ENCODE results near the gene MAK. TPM values are rescaled to one million over a fixed set of nuclear protein-coding genes. Genes with fewer than 3 reads are reported as not detected.
"Not testable (repeated sequence)": the region's sequence is repeated elsewhere in the genome, so short reads cannot be mapped to it uniquely, and the experiment has no call there.

Gene MAK, protein sequence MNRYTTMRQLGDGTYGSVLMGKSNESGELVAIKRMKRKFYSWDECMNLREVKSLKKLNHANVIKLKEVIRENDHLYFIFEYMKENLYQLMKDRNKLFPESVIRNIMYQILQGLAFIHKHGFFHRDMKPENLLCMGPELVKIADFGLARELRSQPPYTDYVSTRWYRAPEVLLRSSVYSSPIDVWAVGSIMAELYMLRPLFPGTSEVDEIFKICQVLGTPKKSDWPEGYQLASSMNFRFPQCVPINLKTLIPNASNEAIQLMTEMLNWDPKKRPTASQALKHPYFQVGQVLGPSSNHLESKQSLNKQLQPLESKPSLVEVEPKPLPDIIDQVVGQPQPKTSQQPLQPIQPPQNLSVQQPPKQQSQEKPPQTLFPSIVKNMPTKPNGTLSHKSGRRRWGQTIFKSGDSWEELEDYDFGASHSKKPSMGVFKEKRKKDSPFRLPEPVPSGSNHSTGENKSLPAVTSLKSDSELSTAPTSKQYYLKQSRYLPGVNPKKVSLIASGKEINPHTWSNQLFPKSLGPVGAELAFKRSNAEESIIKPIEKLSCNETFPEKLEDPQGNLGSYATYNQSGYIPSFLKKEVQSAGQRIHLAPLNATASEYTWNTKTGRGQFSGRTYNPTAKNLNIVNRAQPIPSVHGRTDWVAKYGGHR
- under 0.01 TPM in 1 of 2 replicates, not detected in the other for total RNA-seq

- Histone ChIP-seq H3K4me2 (ENCODE audit: insufficient read depth, low read length) (peak within 1 kb of the TSS; percentile 91), H4K20me1 (ENCODE audit: insufficient read depth, low read length) (no peaks in the 10 kb centered on the region), H3K27me3 (ENCODE audit: insufficient read depth, low read length) (peaks cover 37% of the 10 kb centered on the region), H3K79me2 (ENCODE audit: insufficient read depth, low read length) (no peaks in the 10 kb centered on the region), H2AFZ (ENCODE audit: low read length) (peak within 1 kb of the TSS; percentile 70), H3K4me1 (ENCODE audit: insufficient read depth, low read length) (peaks cover 9% of the 10 kb centered on the region), H3K27ac (ENCODE audit: low read depth, low read length) (no peak within 1 kb of the TSS), H3K4me3 (ENCODE audit: insufficient read depth, low read length) (peak within 1 kb of the TSS; percentile 76), H3K9me3 (ENCODE audit: low read depth, low read length) (no peaks in the 10 kb centered on the region), H3K36me3 (ENCODE audit: insufficient read depth, low read length) (no peaks in the 10 kb centered on the region)
- DNase-seq (ENCODE audit: insufficient read length, low spot score, missing footprints) = peak; percentile 96
- no peak for TF ChIP-seq CTCF (IDR thresholded peaks at IDR 0.05; ENCODE audit: extremely low read depth, low read depth, low read length)
Measured at GRCh38 chr6:10837995-10838793, at the start of gene MAK. MAK (minus strand) TSS chr6:10838539; CDS start chr6:10830648, 7,891 bp downstream.

- Histone ChIP-seq H2AFZ (ENCODE audit: low read length) (no peak within 1 kb of the TSS), H3K36me3 (ENCODE audit: insufficient read depth, low read length) (no peaks in the 10 kb centered on the region), H4K20me1 (ENCODE audit: insufficient read depth, low read length) (no peaks in the 10 kb centered on the region), H3K4me2 (ENCODE audit: insufficient read depth, low read length) (peak within 1 kb of the TSS; percentile 33), H3K9me3 (ENCODE audit: low read depth, low read length) (no peaks in the 10 kb centered on the region), H3K79me2 (ENCODE audit: insufficient read depth, low read length) (no peaks in the 10 kb centered on the region), H3K27me3 (ENCODE audit: insufficient read depth, low read length) (peaks cover 51% of the 10 kb centered on the region), H3K4me3 (ENCODE audit: insufficient read depth, low read length) (peak within 1 kb of the TSS; percentile 30), H3K27ac (ENCODE audit: low read depth, low read length) (no peak within 1 kb of the TSS), H3K4me1 (ENCODE audit: insufficient read depth, low read length) (no peaks in the 10 kb centered on the region)
- no peak for TF ChIP-seq CTCF (IDR thresholded peaks at IDR 0.05; ENCODE audit: extremely low read depth, low read depth, low read length)
- peak; percentile 46 for DNase-seq (ENCODE audit: insufficient read length, low spot score, missing footprints)
Measured at GRCh38 chr6:10886691-10887502, 48.6 kb upstream of the MAK start, which contains the start of gene SYCP2L. SYCP2L (plus strand) TSS chr6:10887052; CDS start chr6:10887127, 75 bp downstream.

GRCh38 chr6:10886365-10886690, 48.0 kb upstream of the MAK start:
- H2AFZ ChIP-seq (ENCODE audit: low read length); H3K36me3 ChIP-seq (ENCODE audit: insufficient read depth, low read length); H4K20me1 ChIP-seq (ENCODE audit: insufficient read depth, low read length); DNase-seq (ENCODE audit: insufficient read length, low spot score, missing footprints); H3K4me1 ChIP-seq (ENCODE audit: insufficient read depth, low read length); H3K79me2 ChIP-seq (ENCODE audit: insufficient read depth, low read length); H3K27ac ChIP-seq (ENCODE audit: low read depth, low read length); H3K9me3 ChIP-seq (ENCODE audit: low read depth, low read length); H3K4me3 ChIP-seq (ENCODE audit: insufficient read depth, low read length): not testable (repeated sequence)
- H3K4me2 ChIP-seq (ENCODE audit: insufficient read depth, low read length) = peak overlapping the region; percentile 33
- H3K27me3 ChIP-seq (ENCODE audit: insufficient read depth, low read length) = peaks cover 57% of the 10 kb centered on the region
